ENCODE results near the gene ANKRD27.
A peak's percentile ranks its signal among the peaks of the same experiment; 100 is the strongest.
"Not testable (repeated sequence)": the region's sequence is repeated elsewhere in the genome, so short reads cannot be mapped to it uniquely, and the experiment has no call there.

Gene ANKRD27

GRCh38 chr19:32674931-32675719 is at the start of gene ANKRD27:
Gene ANKRD27, minus strand, starts transcription at chr19:32675180. Its CDS starts 16,165 bp downstream, at chr19:32659015.
- peak; percentile 98 for DNase-seq

GRCh38 chr19:32720936-32721250 is 45.9 kb upstream of the ANKRD27 start:
- no peak for DNase-seq

- no peak for DNase-seq
These were observed 45.4 kb upstream of the ANKRD27 start for GRCh38 chr19:32720216-32720935.

GRCh38 chr19:32719611-32720059 is 44.7 kb upstream of the ANKRD27 start, which contains the start of gene TDRD12:
Gene TDRD12, plus strand, starts transcription at chr19:32719767. Its CDS starts 306 bp downstream, at chr19:32720073.
- DNase-seq, result peak; percentile 4

- DNase-seq, result no peak
These were observed 43.3 kb upstream of the ANKRD27 start for GRCh38 chr19:32718286-32718685.

- DNase-seq, result no peak
These were observed 42.5 kb upstream of the ANKRD27 start for GRCh38 chr19:32717496-32717895.

- not testable (repeated sequence) for DNase-seq
These were observed 41.2 kb upstream of the ANKRD27 start for GRCh38 chr19:32716203-32716602.

- DNase-seq, result no peak
These were observed 36.8 kb upstream of the ANKRD27 start for GRCh38 chr19:32711747-32712146.

- DNase-seq, result no peak
These were observed 34.1 kb upstream of the ANKRD27 start for GRCh38 chr19:32709032-32709431.

GRCh38 chr19:32708457-32708856 is 33.5 kb upstream of the ANKRD27 start:
- DNase-seq, result peak; percentile 17

- DNase-seq, result not testable (repeated sequence)
These were observed 29.0 kb upstream of the ANKRD27 start for GRCh38 chr19:32704006-32704405.

- no peak for DNase-seq
These were observed 27.0 kb upstream of the ANKRD27 start for GRCh38 chr19:32702010-32702409.

- DNase-seq, result not testable (repeated sequence)
These were observed 25.1 kb upstream of the ANKRD27 start for GRCh38 chr19:32700129-32700528.

- DNase-seq, result not testable (repeated sequence)
These were observed 21.8 kb upstream of the ANKRD27 start for GRCh38 chr19:32696771-32697170.

GRCh38 chr19:32695506-32695905 is 20.5 kb upstream of the ANKRD27 start:
- DNase-seq, result not testable (repeated sequence)

GRCh38 chr19:32694851-32695250 is 19.9 kb upstream of the ANKRD27 start:
- not testable (repeated sequence) for DNase-seq

GRCh38 chr19:32694316-32694715 is 19.3 kb upstream of the ANKRD27 start:
- DNase-seq, result not testable (repeated sequence)

GRCh38 chr19:32693151-32694108 is 18.4 kb upstream of the ANKRD27 start:
- DNase-seq, result peak; percentile 22

GRCh38 chr19:32692727-32693061 is 17.7 kb upstream of the ANKRD27 start:
- DNase-seq, result no peak

GRCh38 chr19:32691952-32692726 is 17.2 kb upstream of the ANKRD27 start:
- DNase-seq, result peak; percentile 59

- DNase-seq, result peak; percentile 80
These were observed 16.4 kb upstream of the ANKRD27 start, which contains the start of gene NUDT19 for GRCh38 chr19:32691291-32691951. Gene NUDT19, plus strand, starts transcription at chr19:32691821. Its CDS starts 140 bp downstream, at chr19:32691961.
